ENCODE results near the gene PDCD7. TPM values are rescaled to one million over a fixed set of nuclear protein-coding genes. Genes with fewer than 3 reads are reported as not detected.
A peak's percentile ranks its signal among the peaks of the same experiment; 100 is the strongest.

PDCD7 gene
- total RNA-seq, 4 donors from 2014 or later: 26.4 to 70.7 (median 30.4) TPM

DNA sequence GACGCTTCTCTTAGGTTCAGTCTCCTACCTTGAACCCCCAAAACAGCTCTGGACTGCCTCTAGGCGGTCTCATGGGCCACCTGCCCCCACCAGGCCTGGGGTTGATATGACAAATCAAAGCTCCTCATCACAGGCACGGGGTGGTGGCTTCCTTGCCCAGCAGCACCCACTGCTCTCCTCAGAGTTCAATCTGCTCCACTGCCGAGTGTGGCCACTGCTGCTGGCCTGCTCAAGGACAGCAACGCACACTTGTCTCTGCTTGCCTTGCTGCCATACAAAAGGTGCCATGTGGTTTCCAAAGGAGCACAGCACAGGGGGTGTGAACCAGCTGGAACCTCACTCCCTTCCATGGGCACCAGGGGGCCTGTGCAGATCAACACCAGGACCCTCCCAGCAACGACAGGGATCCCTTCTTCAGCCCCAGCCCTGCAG is 46.9 kb downstream of the PDCD7 start:
- Histone ChIP-seq H3K4me3 (no peak overlapping the region), H3K27ac (peak overlapping the region; percentile 88 to 98 (median 90)), H3K9me3 (no peaks in the 10 kb centered on the region), H3K4me1 (peaks cover 13 to 100% (median 58%) of the 10 kb centered on the region in 3 donors), H3K36me3 (no peaks in the 10 kb centered on the region), H3K27me3 (no peaks in the 10 kb centered on the region)
- no peak for TF ChIP-seq POLR2AphosphoS5 (IDR thresholded peaks at IDR 0.05)
- TF ChIP-seq, protein P1, sequence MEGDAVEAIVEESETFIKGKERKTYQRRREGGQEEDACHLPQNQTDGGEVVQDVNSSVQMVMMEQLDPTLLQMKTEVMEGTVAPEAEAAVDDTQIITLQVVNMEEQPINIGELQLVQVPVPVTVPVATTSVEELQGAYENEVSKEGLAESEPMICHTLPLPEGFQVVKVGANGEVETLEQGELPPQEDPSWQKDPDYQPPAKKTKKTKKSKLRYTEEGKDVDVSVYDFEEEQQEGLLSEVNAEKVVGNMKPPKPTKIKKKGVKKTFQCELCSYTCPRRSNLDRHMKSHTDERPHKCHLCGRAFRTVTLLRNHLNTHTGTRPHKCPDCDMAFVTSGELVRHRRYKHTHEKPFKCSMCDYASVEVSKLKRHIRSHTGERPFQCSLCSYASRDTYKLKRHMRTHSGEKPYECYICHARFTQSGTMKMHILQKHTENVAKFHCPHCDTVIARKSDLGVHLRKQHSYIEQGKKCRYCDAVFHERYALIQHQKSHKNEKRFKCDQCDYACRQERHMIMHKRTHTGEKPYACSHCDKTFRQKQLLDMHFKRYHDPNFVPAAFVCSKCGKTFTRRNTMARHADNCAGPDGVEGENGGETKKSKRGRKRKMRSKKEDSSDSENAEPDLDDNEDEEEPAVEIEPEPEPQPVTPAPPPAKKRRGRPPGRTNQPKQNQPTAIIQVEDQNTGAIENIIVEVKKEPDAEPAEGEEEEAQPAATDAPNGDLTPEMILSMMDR (IDR thresholded peaks at IDR 0.05): peak in 2 of 4 experiments; percentile 21 to 22
- ATAC-seq: no peak
- 67 to 100% methylated on average over 1 to 3 of the region's 6 CpGs for WGBS, 2 donors (ENCODE audit: low coverage in 1 of 2)

DNA sequence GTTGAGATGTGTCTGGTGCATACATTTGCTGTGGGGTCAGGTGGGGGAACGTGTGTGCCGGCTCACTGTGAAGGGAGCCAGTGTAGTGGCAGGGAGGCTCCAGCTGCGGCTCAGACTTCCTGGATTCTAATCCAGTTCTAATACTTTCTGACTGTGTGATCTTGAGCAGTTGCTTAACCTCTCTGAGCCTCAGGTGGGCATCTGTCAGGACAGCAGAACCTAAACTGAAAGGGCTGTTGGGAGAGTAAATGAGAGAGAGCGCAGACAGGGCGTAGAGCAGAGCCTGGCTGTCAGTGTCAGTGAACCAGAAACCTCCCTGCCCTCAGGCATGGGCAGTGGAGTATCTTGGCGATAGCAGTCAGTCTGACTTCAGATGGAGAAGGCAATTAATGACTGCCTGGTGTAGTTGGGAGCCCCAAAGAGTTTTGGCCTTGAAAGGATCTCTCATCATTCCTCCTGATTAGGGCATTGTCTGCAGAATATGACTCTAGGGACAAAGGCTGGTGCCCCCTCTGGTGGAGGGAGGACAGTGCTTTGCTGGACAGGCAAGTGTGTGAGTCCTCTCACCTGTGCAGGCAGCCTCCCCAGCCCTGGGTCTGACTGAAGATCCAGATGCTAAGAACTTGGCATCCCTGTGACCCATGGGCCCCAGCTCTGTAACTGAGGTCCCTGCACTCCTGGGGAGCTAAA is 47.5 kb downstream of the PDCD7 start:
- H3K9me3 ChIP-seq: no peaks in the 10 kb centered on the region
- TF ChIP-seq, protein P1 (IDR thresholded peaks at IDR 0.05): peak in 3 of 4 experiments; percentile 31 to 44 (median 41)
- TF ChIP-seq POLR2A (IDR thresholded peaks at IDR 0.05): no peak
- TF ChIP-seq EP300 (IDR thresholded peaks at IDR 0.05): no peak
- 50 to 100% methylated on average over 1 to 4 of the region's 6 CpGs for WGBS, 2 donors (ENCODE audit: low coverage in 1 of 2)
- H3K4me3 ChIP-seq: no peak overlapping the region
- no peak for ATAC-seq
- peaks cover 13 to 100% (median 58%) of the 10 kb centered on the region in 3 donors for H3K4me1 ChIP-seq
- H3K36me3 ChIP-seq: no peaks in the 10 kb centered on the region
- H3K27ac ChIP-seq: peak overlapping the region; percentile 88 to 98 (median 90)
- H3K27me3 ChIP-seq: no peaks in the 10 kb centered on the region

DNA sequence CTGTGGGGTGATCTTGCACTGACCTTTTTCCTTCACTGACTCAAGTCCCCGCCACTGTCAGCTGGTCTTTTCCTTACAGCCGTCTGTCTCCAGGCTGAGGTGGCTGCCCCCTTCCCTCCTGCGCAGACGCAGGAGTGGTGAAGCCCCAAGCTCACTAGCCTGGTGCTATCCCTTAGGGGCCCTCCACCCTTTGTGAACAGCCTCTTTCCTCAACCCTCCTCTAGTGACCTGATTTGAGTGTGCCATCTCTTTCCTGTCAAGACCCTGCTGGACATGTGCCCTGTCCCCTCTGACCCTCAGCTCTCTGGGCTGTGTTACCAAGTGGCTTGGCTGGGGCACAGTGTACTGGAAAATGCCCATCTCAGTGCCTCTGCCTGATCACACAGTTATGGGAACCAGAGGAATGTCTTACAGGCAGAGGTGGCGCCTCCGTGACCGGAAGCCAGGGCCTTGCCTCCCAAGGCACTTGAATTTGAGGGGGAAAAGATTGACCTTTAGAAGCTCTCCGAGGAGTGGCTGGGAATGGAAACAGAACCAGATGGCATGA is 48.3 kb downstream of the PDCD7 start:
- WGBS, 2 donors (ENCODE audit: low coverage in 1 of 2): 46 to 80% methylated on average over 2 to 5 of the region's 8 CpGs
- ATAC-seq: no peak
- Histone ChIP-seq H3K4me3 (no peak overlapping the region), H3K4me1 (peaks cover 13 to 100% (median 58%) of the 10 kb centered on the region in 3 donors), H3K9me3 (no peaks in the 10 kb centered on the region), H3K27ac (peak overlapping the region; percentile 88 to 98 (median 90)), H3K36me3 (no peaks in the 10 kb centered on the region), H3K27me3 (no peaks in the 10 kb centered on the region)
- no peak for TF ChIP-seq EP300 (IDR thresholded peaks at IDR 0.05)
- TF ChIP-seq POLR2AphosphoS5 (IDR thresholded peaks at IDR 0.05): peak; percentile 78

DNA sequence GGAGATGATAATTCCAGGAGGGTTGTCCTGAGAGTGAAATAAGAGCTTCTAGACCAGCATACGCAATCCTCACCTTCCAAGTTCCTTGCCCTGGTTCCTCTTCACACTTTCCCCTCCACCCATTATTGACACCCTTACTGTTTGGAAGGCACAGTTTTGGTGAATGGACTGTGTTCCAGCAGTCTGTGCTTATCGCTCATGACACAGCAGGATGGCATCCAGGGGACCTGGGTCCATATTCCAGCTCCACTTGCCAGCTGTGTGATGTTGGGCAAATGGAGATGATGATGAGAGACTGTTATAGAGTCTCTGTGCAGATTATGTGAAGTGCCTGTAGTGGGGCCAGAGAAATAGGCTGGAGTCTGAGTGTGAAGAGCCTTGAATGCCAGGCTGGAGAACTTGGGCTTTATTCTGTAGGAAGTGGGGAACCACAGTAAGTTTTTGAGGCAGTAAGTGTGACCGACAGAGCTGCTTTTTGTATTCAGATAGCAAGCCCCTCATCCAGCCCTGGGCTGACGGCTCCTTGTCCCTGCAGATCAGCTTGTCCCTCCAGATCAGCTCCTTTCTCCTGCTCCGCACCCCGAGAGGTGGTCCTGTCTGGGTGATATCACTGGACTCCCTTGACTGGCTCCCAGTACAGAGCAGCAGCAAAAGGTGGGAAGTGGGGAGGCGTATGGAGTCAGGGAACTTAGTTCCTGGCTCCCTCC is 49.0 kb downstream of the PDCD7 start:
- Histone ChIP-seq H3K36me3 (no peaks in the 10 kb centered on the region), H3K27ac (peak overlapping the region; percentile 88 to 98 (median 90)), H3K27me3 (no peaks in the 10 kb centered on the region), H3K9me3 (no peaks in the 10 kb centered on the region), H3K4me3 (no peak overlapping the region), H3K4me1 (peaks cover 13 to 96% (median 55%) of the 10 kb centered on the region in 3 donors)
- ATAC-seq: no peak
- TF ChIP-seq, protein P1 (IDR thresholded peaks at IDR 0.05): no peak
- TF ChIP-seq EP300 (IDR thresholded peaks at IDR 0.05) (no peak), POLR2AphosphoS5 (IDR thresholded peaks at IDR 0.05) (no peak), POLR2A (IDR thresholded peaks at IDR 0.05) (no peak)
- 81 to 86% methylated on average over 3 of the region's 7 CpGs for WGBS, 2 donors (ENCODE audit: low coverage in 1 of 2)

DNA sequence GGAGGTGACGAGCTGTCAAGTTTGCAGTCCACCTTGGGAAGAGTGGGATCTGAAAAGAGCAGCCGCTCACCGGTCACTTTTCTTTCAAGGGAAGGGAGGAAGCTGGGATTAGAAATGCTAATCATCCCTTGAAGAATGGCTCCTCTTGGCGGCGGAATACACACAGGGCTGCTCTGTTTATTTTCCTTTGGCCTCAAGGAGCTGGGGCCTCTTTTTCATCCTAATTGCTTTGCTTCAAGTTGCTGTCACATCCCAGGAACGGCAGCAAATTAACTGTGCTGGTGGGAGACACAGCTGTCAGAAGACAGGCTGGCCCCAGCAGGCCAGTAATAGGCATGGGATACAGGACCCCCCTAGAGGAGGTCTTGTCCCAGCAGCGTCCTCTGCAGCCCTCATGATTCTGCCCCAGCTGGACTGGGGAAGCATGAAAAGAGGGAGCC is 50.3 kb downstream of the PDCD7 start:
- no peak for TF ChIP-seq EP300 (IDR thresholded peaks at IDR 0.05)
- TF ChIP-seq, protein P1 (IDR thresholded peaks at IDR 0.05): peak in 3 of 4 experiments; percentile 49 to 68 (median 62)
- no peaks in the 10 kb centered on the region for H3K9me3 ChIP-seq
- peak overlapping the region; percentile 51 to 89 (median 84) for H3K27ac ChIP-seq
- no peaks in the 10 kb centered on the region for H3K27me3 ChIP-seq
- H3K4me1 ChIP-seq: peaks cover 11 to 87% (median 47%) of the 10 kb centered on the region in 3 donors
- H3K36me3 ChIP-seq: no peaks in the 10 kb centered on the region
- ATAC-seq: no peak
- H3K4me3 ChIP-seq: no peak overlapping the region
- WGBS, 2 donors (ENCODE audit: low coverage in 1 of 2): 0 to 4% methylated on average over 5 to 6 of the region's 7 CpGs
